Cortex of kidney (tissue), 1 donor: ENCODE data around the gene TMEM89.

Source experiments
- DNase-seq: peaks from one replicate; lab custom pipeline; 2025; lab: John Stamatoyannopoulos, UW

Gene TMEM89

GRCh38 chr3:48587686-48588085, 33.9 kb downstream of the TMEM89 start:
- no peak for DNase-seq

- DNase-seq: no peak
Measured at GRCh38 chr3:48585411-48585810, 36.2 kb downstream of the TMEM89 start.

- no peak for DNase-seq
Measured at GRCh38 chr3:48584836-48585235, 36.7 kb downstream of the TMEM89 start.

GRCh38 chr3:48581621-48582481, 39.7 kb downstream of the TMEM89 start:
- no peak for DNase-seq

GRCh38 chr3:48576647-48577046, 44.9 kb downstream of the TMEM89 start:
- no peak for DNase-seq

GRCh38 chr3:48575366-48575765, 46.2 kb downstream of the TMEM89 start:
- DNase-seq: no peak

GRCh38 chr3:48573973-48574585, 47.5 kb downstream of the TMEM89 start:
- DNase-seq: no peak

- no peak for DNase-seq
Measured at GRCh38 chr3:48572517-48572916, 49.1 kb downstream of the TMEM89 start.

- DNase-seq: no peak
Measured at GRCh38 chr3:48571938-48572337, 49.6 kb downstream of the TMEM89 start.
